Activated gamma-delta T cell treated with Interleukin-2 at 50 U/mL for 16 hours (primary cell): ENCODE measurements around the gene CCDC83.
"Not testable (repeated sequence)": the region's sequence is repeated elsewhere in the genome, so short reads cannot be mapped to it uniquely, and the experiment has no call there.

ENCODE experiments used
- DNase-seq: peaks from one replicate; pipeline ENCODE4 v3.0.0-alpha.2; 2020

The CCDC83 gene

GRCh38 chr11:85946221-85946620 is 91.0 kb downstream of the CCDC83 start:
- no peak for DNase-seq

- DNase-seq = no peak
Observed at GRCh38 chr11:85947431-85948272, 92.5 kb downstream of the CCDC83 start.

- DNase-seq = no peak
Observed at GRCh38 chr11:85948884-85949283, 93.7 kb downstream of the CCDC83 start.

GRCh38 chr11:85949798-85950197 is 94.6 kb downstream of the CCDC83 start:
- no peak for DNase-seq

GRCh38 chr11:85950317-85951048 is 95.3 kb downstream of the CCDC83 start:
- DNase-seq = no peak

GRCh38 chr11:85951049-85951405 is 95.8 kb downstream of the CCDC83 start:
- no peak for DNase-seq

GRCh38 chr11:85951428-85952107 is 96.4 kb downstream of the CCDC83 start:
- DNase-seq = no peak

- DNase-seq = not testable (repeated sequence)
Observed at GRCh38 chr11:85952108-85952485, 96.9 kb downstream of the CCDC83 start.

GRCh38 chr11:85953491-85954143 is 98.4 kb downstream of the CCDC83 start:
- no peak for DNase-seq

- no peak for DNase-seq
Observed at GRCh38 chr11:85955531-85955930, 100.3 kb downstream of the CCDC83 start.

GRCh38 chr11:85960678-85961077 is 105.5 kb downstream of the CCDC83 start:
- no peak for DNase-seq

- DNase-seq = no peak
Observed at GRCh38 chr11:85961130-85961529, 105.9 kb downstream of the CCDC83 start.

GRCh38 chr11:85961930-85962363 is 106.8 kb downstream of the CCDC83 start:
- DNase-seq = no peak

- no peak for DNase-seq
Observed at GRCh38 chr11:85965202-85965601, 110.0 kb downstream of the CCDC83 start.

GRCh38 chr11:85967457-85967856 is 112.3 kb downstream of the CCDC83 start:
- DNase-seq = no peak
